SIG-M5 treated with dmso at 0.1 percent for 504 hours (cell line): Measurements from ENCODE around the gene ZBTB16.

Source experiments
- DNase-seq: peaks from one replicate; lab custom pipeline; 2025; ENCODE audit not compliant: unreplicated experiment; lab: John Stamatoyannopoulos, UW

ZBTB16 gene

GRCh38 chr11:114273890-114274635, 214.6 kb downstream of the ZBTB16 start:
- DNase-seq = no peak

GRCh38 chr11:114274637-114275036, 215.1 kb downstream of the ZBTB16 start:
- no peak for DNase-seq

GRCh38 chr11:114275280-114275679, 215.8 kb downstream of the ZBTB16 start:
- DNase-seq = no peak

- no peak for DNase-seq
Measured at GRCh38 chr11:114276077-114276476, 216.6 kb downstream of the ZBTB16 start.

GRCh38 chr11:114277637-114278341, 218.3 kb downstream of the ZBTB16 start:
- no peak for DNase-seq

- DNase-seq = no peak
Measured at GRCh38 chr11:114278342-114279065, 219.0 kb downstream of the ZBTB16 start.

GRCh38 chr11:114279792-114280546, 220.5 kb downstream of the ZBTB16 start:
- DNase-seq = no peak

- DNase-seq = peak; percentile 22
Measured at GRCh38 chr11:114280696-114281095, 221.2 kb downstream of the ZBTB16 start.

- no peak for DNase-seq
Measured at GRCh38 chr11:114281388-114281956, 222.0 kb downstream of the ZBTB16 start.

- DNase-seq = no peak
Measured at GRCh38 chr11:114282488-114282887, 223.0 kb downstream of the ZBTB16 start.

- no peak for DNase-seq
Measured at GRCh38 chr11:114283422-114283821, 223.9 kb downstream of the ZBTB16 start.

GRCh38 chr11:114284021-114284420, 224.5 kb downstream of the ZBTB16 start:
- no peak for DNase-seq

- no peak for DNase-seq
Measured at GRCh38 chr11:114284914-114285313, 225.4 kb downstream of the ZBTB16 start.

GRCh38 chr11:114285599-114285998, 226.1 kb downstream of the ZBTB16 start:
- DNase-seq = no peak

- DNase-seq = no peak
Measured at GRCh38 chr11:114286229-114286628, 226.7 kb downstream of the ZBTB16 start.

- no peak for DNase-seq
Measured at GRCh38 chr11:114287154-114287553, 227.6 kb downstream of the ZBTB16 start.

GRCh38 chr11:114288136-114288535, 228.6 kb downstream of the ZBTB16 start:
- DNase-seq = no peak

GRCh38 chr11:114289779-114290178, 230.3 kb downstream of the ZBTB16 start:
- no peak for DNase-seq

GRCh38 chr11:114290503-114291235, 231.2 kb downstream of the ZBTB16 start:
- DNase-seq = no peak

GRCh38 chr11:114291381-114291780, 231.9 kb downstream of the ZBTB16 start:
- no peak for DNase-seq
